Mesendoderm (in vitro differentiated cells): ENCODE measurements around the gene MAB21L4.

Experiments used
- DNase-seq: peaks from one replicate; pipeline ENCODE4 v3.0.0; 2013
- H2AK5ac ChIP-seq: 2 replicates; pipeline ENCODE4 v1.6.1; 2013; ENCODE audit warnings: low read length, inconsistent platforms
- H2BK120ac ChIP-seq: 2 replicates; pipeline ENCODE4 v1.6.1; 2013; ENCODE audit warnings: low read depth, mild to moderate bottlenecking, low read length, moderate library complexity, mixed read lengths
- H2BK15ac ChIP-seq: replicated peaks from 2 replicates; pipeline ENCODE4 v1.6.1; 2013; ENCODE audit warnings: low read depth, mild to moderate bottlenecking, moderate library complexity
- H2BK5ac ChIP-seq: 2 replicates; pipeline ENCODE4 v1.6.1; 2013; ENCODE audit warnings: low read length, inconsistent platforms
- H3K18ac ChIP-seq: 2 replicates; pipeline ENCODE4 v1.6.1; 2013; ENCODE audit warnings: mild to moderate bottlenecking, low read length, mixed read lengths
- H3K23ac ChIP-seq: one replicate; pipeline ENCODE4 v1.6.1; 2013; ENCODE audit warnings: low read length
- H3K27ac ChIP-seq: 2 replicates; pipeline ENCODE4 v1.5.1; 2013; ENCODE audit warnings: low read depth, mild to moderate bottlenecking, inconsistent platforms, low read length, moderate library complexity
- H3K27me3 ChIP-seq: 2 replicates; pipeline ENCODE4 v1.6.1; 2013; ENCODE audit warnings: low read length, control low read depth, mild to moderate bottlenecking, inconsistent platforms; ENCODE audit not compliant: insufficient read depth, poor library complexity
- H3K36me3 ChIP-seq: 2 replicates; pipeline ENCODE4 v1.6.1; 2013; ENCODE audit warnings: low read length, inconsistent platforms; ENCODE audit not compliant: control insufficient read depth, insufficient read depth
- H3K4ac ChIP-seq: one replicate; pipeline ENCODE4 v1.6.1; 2013; ENCODE audit warnings: low read depth, mild to moderate bottlenecking, low read length, moderate library complexity
- H3K4me1 ChIP-seq: 2 replicates; pipeline ENCODE4 v1.6.1; 2013; ENCODE audit warnings: low read depth, low read length, inconsistent platforms; ENCODE audit not compliant: control insufficient read depth
- H3K4me2 ChIP-seq: 2 replicates; pipeline ENCODE4 v1.6.1; 2013; ENCODE audit warnings: low read length
- H3K4me3 ChIP-seq: 2 replicates; pipeline ENCODE4 v1.5.1; 2013; ENCODE audit warnings: mild to moderate bottlenecking, low read length
- H3K56ac ChIP-seq: one replicate; pipeline ENCODE4 v1.6.1; 2013; ENCODE audit warnings: low read length
- H3K79me1 ChIP-seq: 2 replicates; pipeline ENCODE4 v1.6.1; 2013; ENCODE audit warnings: low read length, inconsistent platforms
- H3K79me2 ChIP-seq: 2 replicates; pipeline ENCODE4 v1.6.1; 2013; ENCODE audit warnings: mild to moderate bottlenecking, low read length; ENCODE audit not compliant: control insufficient read depth, insufficient read depth
- H3K9ac ChIP-seq: 2 replicates; pipeline ENCODE4 v1.6.1; 2013; ENCODE audit warnings: low read length, inconsistent platforms
- H4K5ac ChIP-seq: one replicate; pipeline ENCODE4 v1.6.1; 2013; ENCODE audit warnings: low read length
- H4K8ac ChIP-seq: one replicate; pipeline ENCODE4 v1.6.1; 2013; ENCODE audit warnings: low read depth, mild to moderate bottlenecking, control low read depth, low read length, moderate library complexity
- WGBS: extraction: QIAGEN DNeasy Blood & Tissue Kit; methylation state at CpG from one replicate; pipeline ENCODE4 v1.1.7; 2013; ENCODE audit warnings: low lambda C conversion rate, missing lambda C conversion rate; ENCODE audit not compliant: insufficient coverage; ENCODE audit errors: extremely low coverage; 5-methylcytosine and 5-hydroxymethylcytosine counted together

MAB21L4 gene

DNA sequence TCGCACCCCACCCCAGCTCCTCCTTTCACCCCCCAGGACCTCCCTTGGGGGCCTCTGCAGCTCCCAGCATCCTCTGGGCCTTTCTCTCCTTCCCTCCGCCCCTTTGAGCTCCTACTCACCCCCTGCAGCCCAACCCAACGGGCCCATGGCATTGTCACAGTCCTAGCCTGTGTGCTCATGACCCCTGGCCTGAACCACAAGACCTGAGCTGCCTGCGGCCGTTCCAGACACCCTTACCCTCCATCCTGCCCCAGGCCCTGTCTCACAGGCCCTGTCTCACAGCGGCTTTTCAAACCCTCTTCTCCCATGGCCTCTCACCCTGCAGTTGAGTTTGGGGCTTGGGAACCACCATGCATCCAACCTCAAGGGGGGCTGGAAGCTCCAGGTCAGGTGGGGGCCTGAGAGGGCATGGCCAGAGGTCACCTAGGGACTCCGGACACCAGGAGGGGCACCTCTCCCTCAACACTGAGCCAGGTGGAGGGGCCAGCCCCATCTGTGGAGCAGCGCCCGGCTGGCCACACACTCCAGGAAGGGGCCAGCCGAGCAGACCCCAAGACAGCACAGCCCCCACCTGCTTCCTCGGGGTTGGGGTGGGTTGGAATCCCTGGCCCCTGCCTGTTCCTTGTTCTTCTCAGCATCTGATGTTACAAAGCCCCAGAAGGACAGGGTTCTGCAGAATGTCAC is 6.9 kb downstream of the MAB21L4 start:
- H3K36me3 ChIP-seq, result no peaks in the 10 kb centered on the region
- H3K79me1 ChIP-seq, result no peaks in the 10 kb centered on the region
- H3K4ac ChIP-seq, result no peak overlapping the region
- H2BK120ac ChIP-seq, result no peak overlapping the region
- no peak for DNase-seq
- H4K8ac ChIP-seq, result no peak overlapping the region
- no peak overlapping the region for H3K56ac ChIP-seq
- no peaks in the 10 kb centered on the region for H3K79me2 ChIP-seq
- no peak overlapping the region for H2AK5ac ChIP-seq
- H2BK5ac ChIP-seq, result no peak overlapping the region
- H3K27ac ChIP-seq, result no peak overlapping the region
- H3K4me3 ChIP-seq, result no peak overlapping the region
- no peak overlapping the region for H4K5ac ChIP-seq
- H2BK15ac ChIP-seq, result no peak overlapping the region
- H3K18ac ChIP-seq, result no peak overlapping the region
- H3K23ac ChIP-seq, result no peak overlapping the region
- WGBS, result no CpG with 5 or more reads among the region's 11 CpGs
- H3K9ac ChIP-seq, result no peak overlapping the region
- no peaks in the 10 kb centered on the region for H3K4me1 ChIP-seq
- H3K27me3 ChIP-seq, result no peaks in the 10 kb centered on the region
- no peak overlapping the region for H3K4me2 ChIP-seq

DNA sequence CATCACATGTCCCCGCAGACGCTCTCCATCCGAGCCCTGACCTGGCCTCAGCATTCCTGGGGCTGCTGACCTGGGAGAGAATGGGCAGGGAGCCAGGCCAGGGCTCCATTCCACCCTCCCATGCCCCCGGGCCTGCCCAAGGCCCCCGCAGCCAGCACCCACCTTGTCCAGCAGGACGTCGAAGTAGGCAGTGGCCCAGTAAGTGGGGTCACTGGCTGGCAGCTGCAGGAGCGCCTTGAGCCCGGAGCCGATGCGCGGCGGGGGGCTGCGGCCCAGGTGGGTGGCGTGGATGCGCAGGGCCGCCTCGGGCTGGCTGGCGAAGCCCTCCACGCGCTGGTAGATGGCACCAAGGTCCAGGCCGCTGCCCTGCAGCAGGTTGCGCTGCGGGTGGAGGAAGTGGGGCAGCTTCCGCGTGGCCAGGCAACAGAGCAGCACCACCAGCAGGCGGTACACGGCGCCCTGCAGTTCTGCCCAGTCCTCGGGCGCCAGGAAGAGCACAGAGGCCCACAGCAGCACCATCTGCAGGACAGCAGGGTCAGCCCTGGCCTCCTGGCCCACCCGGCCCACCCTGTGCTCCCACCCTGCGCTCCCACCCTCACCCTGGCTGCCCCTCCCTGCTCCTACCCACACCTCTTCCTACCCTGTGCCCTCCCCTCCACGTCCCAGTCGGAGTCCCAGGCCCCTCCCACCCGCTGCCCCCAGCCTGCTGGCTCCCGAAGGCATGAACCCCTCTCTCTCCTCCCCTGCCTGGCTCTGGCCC is 7.6 kb downstream of the MAB21L4 start:
- no peak overlapping the region for H2BK15ac ChIP-seq
- H3K4me3 ChIP-seq, result no peak overlapping the region
- H4K5ac ChIP-seq, result no peak overlapping the region
- H2BK5ac ChIP-seq, result no peak overlapping the region
- no peaks in the 10 kb centered on the region for H3K36me3 ChIP-seq
- H3K4ac ChIP-seq, result no peak overlapping the region
- H3K27me3 ChIP-seq, result no peaks in the 10 kb centered on the region
- H2AK5ac ChIP-seq, result no peak overlapping the region
- H3K4me1 ChIP-seq, result no peaks in the 10 kb centered on the region
- H3K27ac ChIP-seq, result no peak overlapping the region
- no peak overlapping the region for H3K9ac ChIP-seq
- H4K8ac ChIP-seq, result no peak overlapping the region
- no peak overlapping the region for H3K4me2 ChIP-seq
- H3K56ac ChIP-seq, result no peak overlapping the region
- no peak for DNase-seq
- H2BK120ac ChIP-seq, result no peak overlapping the region
- no peaks in the 10 kb centered on the region for H3K79me2 ChIP-seq
- no peak overlapping the region for H3K18ac ChIP-seq
- no peaks in the 10 kb centered on the region for H3K79me1 ChIP-seq
- WGBS, result no CpG with 5 or more reads among the region's 37 CpGs
- no peak overlapping the region for H3K23ac ChIP-seq

DNA sequence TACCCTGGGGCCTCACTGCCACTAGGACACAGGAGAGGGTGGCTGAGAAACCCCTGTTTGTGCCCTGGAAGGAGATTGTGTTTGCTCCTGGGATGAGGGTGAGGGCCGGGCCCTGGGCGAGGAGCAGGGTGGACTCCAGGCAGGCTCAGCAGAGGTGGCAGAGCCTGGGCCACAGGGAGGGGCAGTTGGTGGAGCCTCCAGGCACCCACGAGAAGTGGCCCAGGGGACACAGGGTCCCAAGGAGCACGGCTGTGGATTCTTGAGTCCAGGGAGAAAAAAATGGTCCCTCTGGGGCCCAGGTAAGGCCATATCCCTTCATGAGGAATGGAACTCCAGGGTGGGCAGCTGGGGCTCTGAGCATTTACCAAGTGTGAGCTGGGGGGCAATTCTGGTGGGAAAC is 8.3 kb downstream of the MAB21L4 start:
- Histone ChIP-seq H3K4me1 (no peaks in the 10 kb centered on the region), H3K4me3 (no peak overlapping the region), H3K18ac (no peak overlapping the region), H4K5ac (no peak overlapping the region), H3K79me1 (no peaks in the 10 kb centered on the region), H2BK5ac (no peak overlapping the region), H3K27ac (no peak overlapping the region), H2AK5ac (no peak overlapping the region), H3K27me3 (no peaks in the 10 kb centered on the region), H3K36me3 (no peaks in the 10 kb centered on the region), H3K23ac (no peak overlapping the region), H3K56ac (no peak overlapping the region), H2BK120ac (no peak overlapping the region), H3K4me2 (no peak overlapping the region), H4K8ac (no peak overlapping the region), H2BK15ac (no peak overlapping the region), H3K79me2 (no peaks in the 10 kb centered on the region), H3K9ac (no peak overlapping the region), H3K4ac (no peak overlapping the region)
- WGBS, result no CpG with 5 or more reads among the region's 4 CpGs
- DNase-seq, result no peak

DNA sequence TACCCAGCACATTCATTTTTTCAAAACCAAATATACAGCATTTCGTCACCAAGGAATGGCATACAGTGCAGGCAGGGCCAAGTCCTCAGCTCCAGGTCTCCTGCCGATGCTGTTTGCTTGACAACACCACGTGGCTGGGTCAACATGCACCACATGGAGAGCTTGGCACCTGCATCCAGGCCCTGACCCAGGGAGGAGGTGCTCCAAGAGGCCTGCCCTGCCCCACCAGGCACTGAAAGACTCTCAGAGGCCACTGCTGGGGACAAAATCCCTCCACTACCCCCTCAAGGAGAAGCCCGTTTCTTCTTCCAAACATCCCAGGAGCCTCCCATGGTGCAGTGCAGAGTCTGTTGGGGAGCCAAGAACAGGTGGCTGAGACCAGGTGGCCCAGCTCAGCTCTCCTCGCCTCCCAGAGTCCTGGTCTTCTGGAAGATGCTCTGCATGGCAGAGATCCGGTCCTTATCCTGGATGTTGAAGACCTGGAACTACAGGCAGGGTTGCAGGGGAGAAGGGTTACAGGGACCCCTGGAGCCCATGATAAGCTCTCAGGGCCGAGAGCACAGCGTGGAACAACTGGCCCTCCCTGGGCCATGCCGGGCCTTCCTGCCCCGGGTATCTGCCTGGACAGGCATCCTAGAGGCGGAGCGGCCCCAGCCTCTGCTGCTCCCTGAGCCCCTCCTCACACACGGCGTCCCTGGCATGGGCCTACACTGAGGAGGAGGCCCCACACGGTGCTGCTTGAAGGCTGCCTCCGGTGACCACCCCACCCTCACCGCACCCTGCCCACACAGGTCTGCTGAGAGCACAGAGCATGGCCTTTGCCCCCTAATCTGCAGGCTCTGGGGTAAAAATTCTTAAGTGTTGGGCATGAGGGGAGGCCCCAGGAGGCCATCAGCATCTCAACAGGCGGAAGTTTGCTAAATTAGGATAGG is 9.0 kb downstream of the MAB21L4 start:
- no peak overlapping the region for H3K4me2 ChIP-seq
- H3K56ac ChIP-seq, result no peak overlapping the region
- H2BK120ac ChIP-seq, result no peak overlapping the region
- no peak overlapping the region for H4K5ac ChIP-seq
- no peaks in the 10 kb centered on the region for H3K79me1 ChIP-seq
- no peak overlapping the region for H3K4me3 ChIP-seq
- no peak overlapping the region for H3K4ac ChIP-seq
- no peaks in the 10 kb centered on the region for H3K4me1 ChIP-seq
- H3K79me2 ChIP-seq, result no peaks in the 10 kb centered on the region
- no peak overlapping the region for H3K18ac ChIP-seq
- H2AK5ac ChIP-seq, result no peak overlapping the region
- no peak for DNase-seq
- H3K9ac ChIP-seq, result no peak overlapping the region
- no CpG with 5 or more reads among the region's 18 CpGs for WGBS
- H4K8ac ChIP-seq, result no peak overlapping the region
- H3K36me3 ChIP-seq, result no peaks in the 10 kb centered on the region
- H2BK5ac ChIP-seq, result no peak overlapping the region
- H2BK15ac ChIP-seq, result no peak overlapping the region
- no peak overlapping the region for H3K23ac ChIP-seq
- no peak overlapping the region for H3K27ac ChIP-seq
- no peaks in the 10 kb centered on the region for H3K27me3 ChIP-seq

DNA sequence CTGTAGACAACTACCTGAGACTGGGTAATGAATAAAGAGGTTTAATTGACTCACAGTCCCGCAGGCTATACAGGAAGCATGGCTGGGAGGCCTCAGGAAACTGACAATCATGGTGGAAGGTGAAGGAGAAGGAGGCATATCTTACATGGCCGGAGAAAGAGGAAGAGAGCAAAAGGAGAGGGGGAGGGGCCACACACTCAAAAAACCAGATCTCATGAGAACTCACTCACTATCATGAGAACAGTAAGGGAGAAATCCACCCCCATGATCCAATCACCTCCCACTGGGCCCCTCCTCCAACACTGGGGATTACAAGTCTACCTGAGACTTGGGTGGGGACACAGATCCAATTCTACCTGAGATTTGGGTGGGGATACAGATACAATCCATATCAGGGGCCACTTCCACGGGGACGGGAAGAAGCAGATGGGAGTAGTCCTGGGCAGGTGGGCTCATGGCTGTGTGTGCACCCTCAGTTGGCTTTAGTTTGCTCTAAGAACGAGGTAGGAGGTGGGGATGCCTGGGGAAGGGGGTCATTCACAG is 9.9 kb downstream of the MAB21L4 start:
- H2BK15ac ChIP-seq, result no peak overlapping the region
- H3K23ac ChIP-seq, result no peak overlapping the region
- WGBS, result no CpG with 5 or more reads among the region's 5 CpGs
- H3K18ac ChIP-seq, result no peak overlapping the region
- no peaks in the 10 kb centered on the region for H3K4me1 ChIP-seq
- no peak overlapping the region for H3K4ac ChIP-seq
- no peak overlapping the region for H2AK5ac ChIP-seq
- H4K5ac ChIP-seq, result no peak overlapping the region
- H2BK120ac ChIP-seq, result no peak overlapping the region
- H2BK5ac ChIP-seq, result no peak overlapping the region
- H3K27ac ChIP-seq, result no peak overlapping the region
- no peak for DNase-seq
- H3K79me2 ChIP-seq, result no peaks in the 10 kb centered on the region
- H3K36me3 ChIP-seq, result no peaks in the 10 kb centered on the region
- no peak overlapping the region for H3K56ac ChIP-seq
- no peak overlapping the region for H4K8ac ChIP-seq
- no peaks in the 10 kb centered on the region for H3K27me3 ChIP-seq
- H3K4me3 ChIP-seq, result no peak overlapping the region
- H3K79me1 ChIP-seq, result no peaks in the 10 kb centered on the region
- H3K9ac ChIP-seq, result no peak overlapping the region
- H3K4me2 ChIP-seq, result no peak overlapping the region
